Measurements from ENCODE around the gene ARRDC1. TPM values are rescaled to one million over a fixed set of nuclear protein-coding genes. Genes with fewer than 3 reads are reported as not detected.
"Not testable (repeated sequence)": the region's sequence is repeated elsewhere in the genome, so short reads cannot be mapped to it uniquely, and the experiment has no call there.

ARRDC1 gene
- total RNA-seq, 1 donor from 2014 or later = 73.1 TPM

DNA sequence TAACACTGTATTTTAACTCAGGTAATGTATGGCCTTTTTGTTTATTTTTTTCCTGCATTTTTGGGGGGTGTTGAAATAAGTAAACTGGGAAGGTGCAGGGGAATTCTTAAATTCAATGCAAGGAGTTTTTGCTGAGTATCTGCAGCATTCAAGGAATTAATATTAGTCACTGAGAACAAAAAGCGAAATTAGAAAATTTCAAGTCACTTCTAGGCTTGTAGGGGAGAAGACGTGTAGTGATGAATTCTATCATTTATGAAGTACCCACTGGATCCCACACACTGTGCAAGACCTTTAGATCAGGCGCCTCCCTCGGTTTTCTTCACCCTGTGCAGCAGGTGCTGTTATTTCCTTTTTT is 14.5 kb downstream of the ARRDC1 start:
- Mint-ChIP-seq H3K4me1 (ENCODE audit: low read depth) (peaks cover 23% of the 10 kb centered on the region), H3K9me3 (no peaks in the 10 kb centered on the region), H3K27ac (peak overlapping the region; percentile 47), H3K4me3 (ENCODE audit: low read depth) (peak overlapping the region; percentile 84), H3K27me3 (ENCODE audit: low read depth) (no peaks in the 10 kb centered on the region), H3K36me3 (ENCODE audit: low read depth) (peaks cover 34% of the 10 kb centered on the region)
- intact Hi-C loops (cut with micrococcal nuclease) = no loop called here
- DNase-seq (ENCODE audit: low spot score) = no peak

DNA sequence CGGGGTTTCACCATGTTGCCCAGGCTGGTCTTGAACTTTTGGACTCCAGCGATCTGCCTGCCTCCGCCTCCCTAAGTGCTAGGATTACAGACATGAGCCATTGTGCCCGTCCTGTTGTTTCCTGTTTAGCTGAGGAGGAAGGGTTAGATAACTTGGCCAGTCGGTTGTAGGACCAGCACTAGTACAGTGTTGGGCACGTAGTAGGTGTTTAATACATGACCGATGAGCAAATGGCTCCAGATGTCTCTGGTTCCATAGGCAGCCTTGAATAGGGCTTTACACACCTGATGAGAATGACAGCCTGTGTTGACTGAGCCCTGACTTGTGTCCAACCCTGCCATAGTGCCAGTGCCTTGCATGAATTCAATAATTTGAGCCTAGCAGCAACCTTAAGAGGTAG is 15.1 kb downstream of the ARRDC1 start:
- Mint-ChIP-seq H3K36me3 (ENCODE audit: low read depth) (peaks cover 39% of the 10 kb centered on the region), H3K27ac (no peak overlapping the region), H3K27me3 (ENCODE audit: low read depth) (no peaks in the 10 kb centered on the region), H3K9me3 (no peaks in the 10 kb centered on the region), H3K4me1 (ENCODE audit: low read depth) (peaks cover 28% of the 10 kb centered on the region), H3K4me3 (ENCODE audit: low read depth) (peak overlapping the region; percentile 45)
- intact Hi-C loops (cut with micrococcal nuclease) = no loop called here
- no peak for DNase-seq (ENCODE audit: low spot score)

DNA sequence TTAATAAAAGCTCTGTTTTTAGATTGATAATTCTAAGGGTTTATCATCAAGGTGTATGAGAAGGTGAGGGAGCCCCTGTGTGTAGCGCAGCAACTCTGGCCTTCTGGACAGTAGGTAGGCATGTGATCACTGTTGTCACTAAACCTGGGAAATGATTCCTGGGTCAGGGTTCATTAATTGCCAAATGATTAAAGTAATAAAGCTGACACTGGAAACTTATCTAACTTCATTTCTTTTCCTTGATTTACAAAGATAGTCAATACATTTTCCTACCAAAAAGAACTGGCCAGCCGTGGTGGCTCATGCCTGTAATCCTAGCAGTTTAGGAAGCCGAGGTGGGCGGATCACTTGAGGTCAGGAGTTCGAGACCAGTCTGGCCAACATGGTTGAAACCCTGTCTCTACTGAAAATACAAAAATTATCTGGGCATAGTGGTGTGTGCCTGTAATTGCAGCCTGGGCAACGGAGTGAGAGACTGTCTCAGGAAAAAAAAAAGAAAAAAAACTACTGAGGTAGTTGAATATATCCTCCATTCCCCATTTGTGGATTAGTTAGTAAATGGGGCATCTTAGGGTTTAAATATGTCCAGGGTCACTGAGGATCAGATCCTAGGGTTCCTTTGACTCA is 15.8 kb downstream of the ARRDC1 start:
- Mint-ChIP-seq H3K36me3 (ENCODE audit: low read depth) (peaks cover 36% of the 10 kb centered on the region), H3K9me3 (no peaks in the 10 kb centered on the region), H3K27ac (no peak overlapping the region), H3K4me1 (ENCODE audit: low read depth) (peaks cover 29% of the 10 kb centered on the region), H3K4me3 (ENCODE audit: low read depth) (peak overlapping the region; percentile 24), H3K27me3 (ENCODE audit: low read depth) (no peaks in the 10 kb centered on the region)
- DNase-seq (ENCODE audit: low spot score) = no peak
- intact Hi-C loops (cut with micrococcal nuclease) = no loop called here

DNA sequence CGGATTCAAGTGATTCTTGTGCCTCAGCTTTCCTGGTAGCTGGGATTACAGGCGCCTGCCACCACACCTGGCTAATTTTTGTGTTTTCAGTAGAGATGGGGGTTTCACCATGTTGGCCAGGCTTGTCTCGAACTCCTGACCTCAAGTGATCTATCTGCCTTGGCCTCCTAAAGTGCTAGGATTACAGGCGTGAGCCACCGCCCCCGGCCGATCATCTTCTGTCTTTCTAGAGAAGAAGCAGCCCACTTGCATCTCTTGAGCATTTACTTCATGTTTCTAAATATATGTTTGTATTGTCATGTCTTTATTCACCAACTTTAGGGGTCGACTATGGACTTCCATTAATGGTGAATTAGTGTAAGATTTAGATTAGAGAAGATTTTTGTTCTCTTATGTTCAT is 16.7 kb downstream of the ARRDC1 start:
- H3K27ac Mint-ChIP-seq = peak overlapping the region; percentile 4
- H3K4me3 Mint-ChIP-seq (ENCODE audit: low read depth); H3K9me3 Mint-ChIP-seq; DNase-seq (ENCODE audit: low spot score); H3K27me3 Mint-ChIP-seq (ENCODE audit: low read depth); intact Hi-C loops (cut with micrococcal nuclease): not testable (repeated sequence)
- peaks cover 36% of the 10 kb centered on the region for H3K36me3 Mint-ChIP-seq (ENCODE audit: low read depth)
- H3K4me1 Mint-ChIP-seq (ENCODE audit: low read depth) = peaks cover 30% of the 10 kb centered on the region

- intact Hi-C loops (cut with micrococcal nuclease) = no loop called here
- no peaks in the 10 kb centered on the region for H3K27me3 Mint-ChIP-seq (ENCODE audit: low read depth)
- no peaks in the 10 kb centered on the region for H3K9me3 Mint-ChIP-seq
- peak overlapping the region; percentile 27 for H3K4me3 Mint-ChIP-seq (ENCODE audit: low read depth)
- no peak overlapping the region for H3K27ac Mint-ChIP-seq
- DNase-seq (ENCODE audit: low spot score) = no peak
- peaks cover 40% of the 10 kb centered on the region for H3K36me3 Mint-ChIP-seq (ENCODE audit: low read depth)
- H3K4me1 Mint-ChIP-seq (ENCODE audit: low read depth) = peaks cover 30% of the 10 kb centered on the region
Observed at GRCh38 chr9:137626464-137626863, 21.0 kb downstream of the ARRDC1 start.

DNA sequence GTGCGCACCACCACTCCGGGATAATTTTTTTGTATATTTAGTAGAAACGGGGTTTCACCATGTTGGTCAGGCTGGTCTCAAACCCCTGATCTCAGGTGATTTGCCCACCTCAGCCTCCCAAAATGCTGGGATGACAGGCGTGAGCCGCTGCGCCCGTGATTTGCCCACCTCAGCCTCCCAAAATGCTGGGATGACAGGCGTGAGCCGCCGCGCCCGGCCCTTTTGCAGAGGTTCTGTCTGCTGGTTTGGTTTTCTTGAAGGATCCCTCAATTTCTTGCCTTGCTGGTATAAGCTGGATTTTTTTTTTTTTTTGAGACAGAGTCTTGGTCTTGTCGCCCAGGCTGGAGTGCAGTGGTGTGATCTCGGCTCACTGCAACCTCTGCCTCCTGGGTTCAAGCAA is 21.9 kb downstream of the ARRDC1 start:
- H3K27me3 Mint-ChIP-seq (ENCODE audit: low read depth); H3K4me3 Mint-ChIP-seq (ENCODE audit: low read depth); H3K27ac Mint-ChIP-seq; intact Hi-C loops (cut with micrococcal nuclease); H3K9me3 Mint-ChIP-seq; DNase-seq (ENCODE audit: low spot score): not testable (repeated sequence)
- peaks cover 30% of the 10 kb centered on the region for H3K4me1 Mint-ChIP-seq (ENCODE audit: low read depth)
- peaks cover 37% of the 10 kb centered on the region for H3K36me3 Mint-ChIP-seq (ENCODE audit: low read depth)

DNA sequence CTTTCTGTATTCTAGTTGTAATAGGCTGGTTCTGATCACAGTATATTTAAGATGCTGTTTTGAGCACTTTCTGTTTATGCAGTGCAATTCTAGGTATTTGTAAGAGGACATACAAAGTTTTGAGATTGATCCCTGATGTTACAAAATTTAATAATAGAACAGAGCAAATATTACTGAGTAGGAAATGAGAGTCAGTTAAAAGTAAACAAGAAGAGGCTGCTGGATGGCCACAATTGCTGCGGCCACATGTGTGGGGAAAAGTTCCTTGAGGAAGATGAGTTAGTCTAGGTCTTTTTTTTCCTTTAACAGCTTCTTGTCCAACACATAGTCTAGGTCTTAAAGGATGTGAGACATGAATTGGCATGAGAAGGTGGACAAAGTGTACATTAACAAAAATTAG is 24.6 kb downstream of the ARRDC1 start:
- Mint-ChIP-seq H3K27ac (no peak overlapping the region), H3K4me1 (ENCODE audit: low read depth) (peaks cover 29% of the 10 kb centered on the region), H3K4me3 (ENCODE audit: low read depth) (no peak overlapping the region), H3K27me3 (ENCODE audit: low read depth) (no peaks in the 10 kb centered on the region), H3K9me3 (no peaks in the 10 kb centered on the region), H3K36me3 (ENCODE audit: low read depth) (peaks cover 32% of the 10 kb centered on the region)
- DNase-seq (ENCODE audit: low spot score) = no peak
- intact Hi-C loops (cut with micrococcal nuclease) = no loop called here

DNA sequence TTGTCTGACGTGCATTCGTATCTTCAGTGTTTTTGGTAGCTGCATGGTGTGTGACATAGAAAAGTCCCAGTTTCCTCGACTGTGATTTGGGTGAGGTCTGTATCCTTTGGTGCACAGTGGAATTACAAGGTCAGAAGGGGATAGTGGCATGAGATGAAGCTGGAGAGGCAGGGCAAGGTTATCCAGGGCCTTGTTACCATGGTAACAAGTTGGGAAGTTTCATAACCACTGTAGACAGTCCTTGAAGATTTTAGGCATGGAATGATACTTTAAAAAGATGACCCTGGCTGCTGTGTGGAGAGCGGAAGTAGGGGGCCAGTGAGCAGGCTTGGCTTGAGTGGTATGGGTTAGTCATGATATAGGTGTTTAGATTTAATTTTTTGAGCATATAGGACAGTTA is 25.2 kb downstream of the ARRDC1 start:
- Mint-ChIP-seq H3K27ac (peak overlapping the region; percentile 29), H3K4me3 (ENCODE audit: low read depth) (no peak overlapping the region), H3K4me1 (ENCODE audit: low read depth) (peaks cover 24% of the 10 kb centered on the region), H3K27me3 (ENCODE audit: low read depth) (no peaks in the 10 kb centered on the region), H3K9me3 (no peaks in the 10 kb centered on the region), H3K36me3 (ENCODE audit: low read depth) (peaks cover 26% of the 10 kb centered on the region)
- no peak for DNase-seq (ENCODE audit: low spot score)
- intact Hi-C loops (cut with micrococcal nuclease) = no loop called here

DNA sequence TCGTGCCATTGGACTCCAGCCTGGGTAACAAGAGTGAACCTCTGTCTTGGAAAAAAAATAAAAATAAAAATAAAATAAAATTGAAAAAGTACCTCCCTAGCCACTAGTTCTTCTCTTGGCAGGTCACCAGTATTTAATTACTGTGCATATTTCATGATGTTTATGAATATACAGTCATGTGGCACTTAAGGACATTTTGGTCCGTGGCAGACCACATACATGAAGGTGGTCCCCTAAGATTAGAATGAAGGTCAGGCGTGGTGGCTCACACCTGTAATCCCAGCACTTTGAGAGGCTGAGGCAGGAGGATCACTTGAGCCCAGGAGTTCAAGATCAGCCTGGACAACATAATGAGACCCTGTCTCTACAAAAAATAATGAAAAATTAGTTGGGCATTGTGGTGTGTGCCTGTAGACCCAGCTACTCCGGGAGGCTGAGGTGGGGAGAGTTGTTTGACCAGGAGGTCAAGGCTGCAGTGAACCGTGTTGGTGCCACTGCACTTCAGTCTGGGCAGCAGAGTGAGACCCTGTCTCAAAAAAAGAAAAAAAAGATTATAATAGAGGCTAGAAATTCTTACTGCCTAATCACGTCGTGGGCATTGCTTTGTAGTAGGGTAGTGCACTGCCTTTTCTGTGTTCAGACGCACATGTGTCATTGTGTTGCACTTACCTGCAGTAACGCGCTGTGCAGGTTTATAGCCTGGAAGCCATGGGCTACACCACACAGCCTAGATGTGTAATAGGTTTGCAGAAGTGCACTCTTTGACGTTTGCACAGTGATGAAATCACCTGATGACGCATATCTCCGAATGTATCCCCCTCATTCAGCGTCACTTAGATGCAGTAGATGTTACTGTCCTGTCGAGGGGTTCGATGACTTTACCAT is 26.1 kb downstream of the ARRDC1 start:
- Mint-ChIP-seq H3K27ac (no peak overlapping the region), H3K4me1 (ENCODE audit: low read depth) (peaks cover 22% of the 10 kb centered on the region), H3K27me3 (ENCODE audit: low read depth) (no peaks in the 10 kb centered on the region), H3K36me3 (ENCODE audit: low read depth) (peaks cover 23% of the 10 kb centered on the region), H3K4me3 (ENCODE audit: low read depth) (no peak overlapping the region), H3K9me3 (no peaks in the 10 kb centered on the region)
- intact Hi-C loops (cut with micrococcal nuclease) = no loop called here
- DNase-seq (ENCODE audit: low spot score) = no peak

GRCh38 chr9:137632230-137633161 is 27.0 kb downstream of the ARRDC1 start:
- H3K27me3 Mint-ChIP-seq (ENCODE audit: low read depth) = no peaks in the 10 kb centered on the region
- H3K4me3 Mint-ChIP-seq (ENCODE audit: low read depth) = no peak overlapping the region
- peaks cover 22% of the 10 kb centered on the region for H3K4me1 Mint-ChIP-seq (ENCODE audit: low read depth)
- H3K36me3 Mint-ChIP-seq (ENCODE audit: low read depth) = peaks cover 23% of the 10 kb centered on the region
- intact Hi-C loops (cut with micrococcal nuclease) = no loop called here
- peak overlapping the region; percentile 19 for H3K27ac Mint-ChIP-seq
- DNase-seq (ENCODE audit: low spot score) = no peak
- H3K9me3 Mint-ChIP-seq = no peaks in the 10 kb centered on the region

DNA sequence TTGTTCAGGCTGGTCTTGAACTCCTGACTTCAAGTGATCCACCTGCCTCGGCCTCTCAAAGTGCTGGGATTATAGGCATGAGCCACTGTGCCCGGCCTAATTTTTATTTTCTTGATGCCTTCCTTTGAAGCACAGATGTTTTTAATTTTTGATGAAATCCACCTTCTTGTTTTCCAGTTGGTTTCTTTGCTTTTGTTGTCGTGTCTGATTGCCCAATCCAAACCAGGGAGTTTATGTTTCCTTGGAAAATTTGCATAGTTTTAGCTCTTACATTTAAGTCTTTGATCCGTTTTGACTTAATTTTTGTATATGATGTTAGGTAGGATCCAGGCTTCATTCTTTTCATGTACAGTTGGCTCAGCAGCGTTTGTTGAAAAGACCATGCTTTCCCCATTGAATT is 28.5 kb downstream of the ARRDC1 start:
- intact Hi-C loops (cut with micrococcal nuclease) = no loop called here
- peaks cover 21% of the 10 kb centered on the region for H3K36me3 Mint-ChIP-seq (ENCODE audit: low read depth)
- H3K27me3 Mint-ChIP-seq (ENCODE audit: low read depth) = no peaks in the 10 kb centered on the region
- H3K9me3 Mint-ChIP-seq = no peaks in the 10 kb centered on the region
- no peak overlapping the region for H3K4me3 Mint-ChIP-seq (ENCODE audit: low read depth)
- DNase-seq (ENCODE audit: low spot score) = no peak
- H3K4me1 Mint-ChIP-seq (ENCODE audit: low read depth) = peaks cover 15% of the 10 kb centered on the region
- H3K27ac Mint-ChIP-seq = no peak overlapping the region

- peaks cover 37% of the 10 kb centered on the region for H3K36me3 Mint-ChIP-seq (ENCODE audit: low read depth)
- H3K9me3 Mint-ChIP-seq = no peaks in the 10 kb centered on the region
- H3K4me3 Mint-ChIP-seq (ENCODE audit: low read depth) = peak overlapping the region; percentile 52
- H3K27me3 Mint-ChIP-seq (ENCODE audit: low read depth) = no peaks in the 10 kb centered on the region
- intact Hi-C loops (cut with micrococcal nuclease) = no loop called here
- no peak for DNase-seq (ENCODE audit: low spot score)
- H3K27ac Mint-ChIP-seq = peak overlapping the region; percentile 85
- peaks cover 17% of the 10 kb centered on the region for H3K4me1 Mint-ChIP-seq (ENCODE audit: low read depth)
Observed at GRCh38 chr9:137638680-137639079, 33.2 kb downstream of the ARRDC1 start.

Data from activated T-helper 2 cell treated with anti-CD3 and anti-CD28 coated beads, Interferon-gamma antibody, Interleukin-2, Interleukin-4, amounts not matched to agents 10 μg/mL and 5 μg/mL and 100 μg/mL, durations not matched to agents 14 hours and 24 hours and 36 hours (primary cell).